GM21447 (cell line): ENCODE measurements around the gene ACADL.

ENCODE experiments used
- ATAC-seq: cut with Tn5 transposase; IDR thresholded peaks from one replicate; pipeline ENCODE4 v1.9.1; 2021; ENCODE audit not compliant: unreplicated experiment

ACADL gene

GRCh38 chr2:210224941-210225672, at the start of gene ACADL:
Gene ACADL (minus strand): TSS chr2:210225447. CDS start chr2:210225263, 184 bp downstream.
- no peak for ATAC-seq

DNA sequence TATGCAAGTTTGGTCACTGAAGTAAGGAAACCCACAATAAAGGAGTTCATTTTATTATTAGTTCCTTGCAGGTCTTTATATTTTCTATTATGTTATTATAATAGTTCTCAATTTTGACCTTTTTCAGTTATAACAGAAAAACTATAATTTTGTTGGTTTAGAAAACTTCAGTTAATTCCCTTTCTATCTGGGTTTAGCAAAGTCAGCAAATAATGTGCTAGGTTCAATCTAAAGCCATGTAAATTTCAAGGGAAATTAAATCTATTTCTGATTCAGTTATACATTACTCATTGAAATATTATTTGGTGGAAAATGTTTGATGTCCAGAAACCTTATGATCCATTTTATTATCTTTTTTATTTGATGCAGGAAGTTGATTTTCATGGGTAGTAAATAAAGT, 46.1 kb upstream of the ACADL start:
- no peak for ATAC-seq

- ATAC-seq: no peak
Observed at GRCh38 chr2:210269148-210269547, 43.9 kb upstream of the ACADL start.

DNA sequence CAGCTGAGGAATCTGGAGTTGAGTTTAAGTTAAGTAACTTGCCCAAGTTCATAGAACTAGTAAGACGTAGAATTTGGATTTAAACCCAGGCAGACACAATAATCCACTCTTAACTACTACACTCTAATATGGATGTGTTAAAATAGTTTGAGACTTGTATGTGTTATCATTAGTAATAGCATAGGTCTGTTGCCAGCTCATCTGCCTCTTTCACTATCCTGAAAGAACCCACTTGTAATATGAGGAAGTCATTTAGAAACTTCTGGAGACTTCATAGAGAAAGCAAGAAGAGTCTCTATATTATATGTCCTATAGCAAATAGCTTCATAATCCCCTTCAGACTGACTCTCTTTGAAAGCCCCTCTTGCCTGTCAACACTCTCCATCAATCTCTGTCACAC, 43.0 kb upstream of the ACADL start:
- ATAC-seq: no peak

DNA sequence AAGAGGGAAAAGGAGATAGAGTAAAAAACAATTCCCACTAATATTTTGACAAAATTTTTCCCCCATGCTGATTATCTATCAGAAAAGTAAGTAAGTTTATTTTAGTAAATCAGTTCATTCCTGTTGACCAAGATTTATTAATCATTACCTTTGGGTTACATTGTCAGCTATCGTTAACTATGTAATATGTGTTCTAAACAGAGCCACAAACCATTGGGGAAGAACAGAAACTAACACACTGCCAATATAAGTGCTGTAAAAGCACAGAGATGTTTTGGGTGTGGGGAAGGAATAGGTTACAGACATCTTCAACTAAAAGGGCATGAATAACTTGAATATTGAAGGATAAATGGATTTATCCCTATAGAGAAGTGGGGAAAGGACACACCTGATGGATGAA, 42.5 kb upstream of the ACADL start:
- ATAC-seq: no peak

DNA sequence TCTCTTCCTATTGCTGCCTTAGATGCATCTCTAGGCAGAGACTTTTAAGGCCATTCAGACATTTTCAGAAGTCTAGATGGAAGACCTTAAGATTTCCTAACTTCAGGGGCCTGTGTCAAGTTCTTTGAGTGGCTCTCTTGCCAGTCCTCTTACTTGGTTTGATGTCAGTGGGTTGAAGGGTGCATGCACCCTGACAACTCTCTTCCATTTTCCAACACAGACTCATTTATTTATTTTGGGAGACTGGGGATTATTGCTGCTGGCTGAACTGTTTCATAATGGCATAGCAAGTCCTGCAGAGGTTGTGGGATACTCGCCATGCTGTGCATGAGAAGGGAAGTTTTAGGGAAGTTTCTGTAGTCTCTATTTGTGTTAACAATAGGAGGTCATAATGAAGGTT, 39.0 kb upstream of the ACADL start:
- ATAC-seq: no peak

DNA sequence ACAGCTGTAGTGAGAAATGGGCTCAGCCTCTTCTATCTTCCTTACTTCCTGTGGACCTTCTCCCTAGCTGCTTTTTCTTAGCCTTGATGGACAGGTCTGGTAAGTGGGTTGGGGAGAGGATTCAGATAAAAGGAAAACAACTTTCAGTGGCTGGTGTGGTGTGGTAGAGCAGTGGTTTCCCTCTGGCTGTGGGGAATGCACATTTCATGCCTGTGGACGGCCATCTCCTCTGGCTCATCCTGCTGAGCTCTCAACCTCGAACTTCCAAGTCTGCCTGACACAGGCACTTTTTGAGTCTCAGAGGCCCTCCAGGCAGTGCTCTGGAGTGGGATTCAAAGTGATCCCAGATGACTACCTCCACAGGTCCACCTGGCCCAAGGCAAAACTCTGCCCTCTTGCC, 38.6 kb upstream of the ACADL start:
- no peak for ATAC-seq

GRCh38 chr2:210262036-210262435, 36.8 kb upstream of the ACADL start:
- ATAC-seq: no peak

GRCh38 chr2:210259687-210260086, 34.4 kb upstream of the ACADL start:
- ATAC-seq: no peak

- ATAC-seq: no peak
Observed at GRCh38 chr2:210252699-210253606, 27.7 kb upstream of the ACADL start.

- ATAC-seq: no peak
Observed at GRCh38 chr2:210250622-210251021, 25.4 kb upstream of the ACADL start.

DNA sequence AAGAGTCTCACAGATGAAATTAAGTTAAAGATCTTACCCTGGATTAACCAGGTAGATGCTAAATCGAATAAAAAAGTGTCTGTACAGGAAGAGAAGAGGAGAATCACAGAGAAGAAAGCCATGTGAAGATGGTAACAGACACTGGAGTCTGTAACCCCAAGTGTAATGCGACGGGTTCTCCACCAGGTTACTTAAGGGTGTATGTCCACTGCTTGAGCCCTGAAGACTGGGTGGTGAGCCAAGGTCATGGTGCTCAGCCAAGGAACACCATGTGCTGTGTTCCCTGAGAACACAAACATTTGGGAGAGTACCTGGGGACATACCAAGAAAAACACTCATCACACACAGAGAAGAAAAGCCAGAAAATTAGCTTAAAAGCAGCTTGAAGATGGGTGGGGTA, 8.2 kb upstream of the ACADL start:
- no peak for ATAC-seq

DNA sequence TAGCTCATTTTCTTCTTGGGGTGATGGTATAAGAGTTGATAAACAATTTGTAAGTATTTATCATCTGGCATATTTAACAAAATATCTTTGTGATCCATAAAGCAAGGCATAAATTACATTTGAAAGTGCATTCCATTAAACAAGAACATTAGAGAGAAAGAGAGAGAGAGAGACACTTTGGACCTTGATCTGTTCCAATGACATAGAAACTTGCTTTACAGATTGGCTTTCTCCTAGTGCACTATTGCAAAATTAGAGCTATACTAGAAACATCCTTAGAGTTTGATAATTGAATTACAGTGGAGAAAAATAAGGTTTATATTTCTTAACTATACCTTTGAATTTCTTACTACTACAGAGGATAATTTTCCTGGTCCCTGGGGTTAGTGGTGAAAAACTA, 5.7 kb upstream of the ACADL start:
- no peak for ATAC-seq

DNA sequence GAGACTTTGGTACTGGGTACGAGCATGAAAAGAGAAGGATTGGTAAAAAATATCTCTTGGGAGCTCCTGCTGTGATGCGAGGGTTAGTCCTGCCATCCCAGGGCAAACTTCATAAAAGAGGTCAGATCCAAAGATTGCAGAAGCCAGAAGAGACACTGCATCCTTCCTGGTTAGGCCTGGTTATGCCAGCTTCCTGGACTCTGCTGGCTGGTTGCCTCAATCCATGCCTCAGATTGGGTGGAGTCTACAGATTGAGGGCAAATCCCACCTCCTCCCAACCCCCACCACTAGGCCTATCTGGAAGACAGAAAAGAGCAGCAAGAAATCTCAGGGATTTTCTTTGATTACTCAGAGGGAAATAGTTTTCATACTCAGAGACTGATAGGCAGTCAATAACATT, 5.3 kb upstream of the ACADL start:
- ATAC-seq: no peak

GRCh38 chr2:210228586-210228985, 3.3 kb upstream of the ACADL start:
- ATAC-seq: no peak

- no peak for ATAC-seq
Observed at GRCh38 chr2:210227290-210228088, 2.2 kb upstream of the ACADL start.

DNA sequence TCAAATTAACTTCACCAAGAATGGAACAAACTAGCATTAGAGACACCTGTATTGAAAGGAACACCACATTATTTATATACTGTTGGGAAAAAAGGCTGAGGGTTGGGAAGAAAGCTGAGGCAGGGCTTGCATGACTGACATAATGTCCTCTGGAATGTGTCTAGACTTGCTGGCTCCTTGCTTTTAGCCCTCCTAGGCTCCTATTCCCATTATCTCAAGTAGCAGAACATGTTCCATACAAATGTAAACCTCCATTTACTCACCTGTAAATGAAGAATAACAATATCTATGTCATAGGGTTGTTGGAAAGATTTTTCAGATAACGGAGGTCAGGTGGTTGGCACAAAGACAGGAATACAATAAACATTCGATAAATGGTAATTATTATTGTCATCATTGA, 976 bp upstream of the ACADL start:
- ATAC-seq: no peak

GRCh38 chr2:210224591-210224940, 681 bp downstream of the ACADL start:
- ATAC-seq: no peak

DNA sequence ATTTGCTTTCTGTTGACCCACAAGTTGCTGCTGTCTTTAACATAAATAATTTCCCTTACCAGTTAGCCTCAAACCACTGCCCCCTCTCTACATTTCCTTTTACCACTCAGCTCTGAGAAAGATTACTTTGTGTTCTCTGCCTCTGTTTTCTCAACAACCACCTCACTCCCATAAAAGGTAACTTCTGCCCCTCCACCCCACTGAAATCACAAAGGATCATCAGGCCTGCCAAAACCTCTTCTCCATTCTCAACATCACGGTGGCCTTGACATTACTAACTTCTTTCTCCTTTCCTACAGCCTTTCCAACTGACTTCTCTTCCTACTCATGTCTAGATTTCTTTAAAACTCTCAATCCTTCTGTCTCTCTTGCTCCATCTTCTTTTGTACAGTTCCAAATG, 10.1 kb downstream of the ACADL start:
- ATAC-seq: no peak

- no peak for ATAC-seq
Observed at GRCh38 chr2:210210185-210210584, 15.1 kb downstream of the ACADL start.

GRCh38 chr2:210207929-210208328, 17.3 kb downstream of the ACADL start:
- ATAC-seq: no peak

DNA sequence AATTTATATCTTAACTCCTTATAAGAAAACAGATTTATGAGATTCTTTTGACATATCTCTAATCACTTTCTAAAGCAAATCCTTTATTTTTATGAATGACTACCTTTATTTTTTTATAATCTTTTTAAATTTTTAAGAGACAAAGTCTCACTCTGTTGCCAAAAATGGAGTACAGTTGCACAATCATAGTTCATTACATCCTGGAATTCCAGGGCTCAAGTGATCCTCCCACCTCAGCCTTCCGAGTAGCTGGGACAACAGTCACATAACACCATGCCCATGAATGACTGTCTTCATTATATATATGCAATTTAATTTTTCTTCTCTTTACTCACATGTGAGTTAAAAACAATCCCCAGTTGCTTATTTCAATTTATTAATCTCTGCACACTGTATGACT, 21.7 kb downstream of the ACADL start:
- ATAC-seq: no peak
